ENCODE measurements around the gene ASB6.

Gene ASB6

DNA sequence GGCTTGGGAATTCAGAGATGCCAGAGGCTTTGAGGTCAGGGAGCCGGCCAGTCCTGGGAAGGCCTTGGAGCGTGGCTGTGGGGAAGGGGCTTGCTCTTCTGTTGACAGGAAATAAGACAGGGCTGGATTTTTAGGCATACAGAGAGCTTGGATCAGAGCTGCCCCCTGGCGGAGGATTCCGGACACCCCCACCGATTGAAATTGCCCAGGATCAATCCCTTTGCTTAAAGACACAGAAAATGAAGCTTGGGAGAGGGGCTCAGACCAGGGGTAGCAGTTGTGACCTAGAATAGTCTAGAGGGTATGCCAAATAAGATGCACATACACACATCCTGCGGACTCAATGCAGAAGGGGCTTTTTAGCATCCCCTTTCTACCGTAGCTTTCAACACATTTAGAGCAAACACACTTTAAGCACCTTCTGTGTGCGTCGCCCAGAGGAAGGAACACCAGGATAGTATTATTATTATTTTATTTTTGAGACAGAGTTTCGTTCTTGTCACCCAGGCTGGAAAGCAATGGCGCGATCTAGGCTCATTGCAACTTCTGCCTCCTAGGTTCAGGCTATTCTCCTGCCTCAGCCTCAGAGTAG, 17.7 kb downstream of the ASB6 start:
- DNase-seq, result peak; percentile 52

DNA sequence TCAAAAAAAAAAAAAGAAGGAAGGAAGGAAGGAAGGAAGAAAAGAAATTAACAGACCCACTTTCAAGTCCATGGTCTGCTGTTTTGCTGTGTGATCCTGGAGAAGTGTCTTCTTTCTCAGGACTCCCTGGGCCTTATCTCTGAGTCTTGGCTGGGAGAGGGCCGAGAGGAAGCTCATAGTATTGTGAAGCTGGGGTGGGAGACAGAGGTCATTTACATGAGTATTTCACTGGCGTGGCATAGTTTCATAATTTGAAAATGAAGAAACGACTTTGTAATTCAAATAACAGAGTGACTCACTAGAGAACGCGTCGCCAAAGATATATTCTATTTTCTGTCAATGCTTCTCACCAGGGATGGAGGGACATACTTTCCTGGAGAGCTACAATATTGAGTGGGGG, 18.6 kb downstream of the ASB6 start:
- DNase-seq, result no peak

DNA sequence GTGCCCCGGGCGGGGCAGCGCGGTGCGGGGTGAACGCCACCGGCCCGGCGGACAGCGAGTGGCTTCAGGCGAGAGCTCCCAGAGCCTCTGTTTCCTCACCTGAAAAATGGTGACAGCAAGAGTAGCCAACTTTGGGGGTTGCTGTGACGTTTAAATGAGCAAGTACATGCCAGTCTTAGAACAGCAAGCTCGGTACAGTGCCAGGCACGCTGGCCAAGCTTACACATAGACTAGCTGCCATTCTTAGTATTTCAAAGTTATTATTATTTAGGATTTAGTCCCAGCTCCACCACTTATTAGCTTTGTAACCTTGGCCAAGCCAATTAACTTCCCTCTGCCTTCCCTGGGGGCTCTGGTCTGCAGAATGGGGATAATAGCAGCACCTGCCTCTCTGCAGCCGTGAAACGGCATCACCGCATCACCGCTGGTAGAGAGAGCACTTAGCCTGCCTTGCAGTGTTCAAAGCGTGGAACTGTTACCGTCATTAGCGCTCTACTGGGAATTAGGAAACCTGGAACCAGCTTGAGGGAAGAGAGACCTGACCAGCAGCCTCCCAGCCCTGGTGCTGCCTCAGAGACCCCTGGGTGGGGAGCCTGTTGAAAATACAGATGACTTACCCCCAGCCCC, 21.2 kb downstream of the ASB6 start, which contains the start of gene C9orf50:
Gene C9orf50, minus strand, starts transcription at position 433 of the 627 bp plus-strand sequence. CDS start 527 bp downstream, outside the sequence.
- DNase-seq, result no peak

DNA sequence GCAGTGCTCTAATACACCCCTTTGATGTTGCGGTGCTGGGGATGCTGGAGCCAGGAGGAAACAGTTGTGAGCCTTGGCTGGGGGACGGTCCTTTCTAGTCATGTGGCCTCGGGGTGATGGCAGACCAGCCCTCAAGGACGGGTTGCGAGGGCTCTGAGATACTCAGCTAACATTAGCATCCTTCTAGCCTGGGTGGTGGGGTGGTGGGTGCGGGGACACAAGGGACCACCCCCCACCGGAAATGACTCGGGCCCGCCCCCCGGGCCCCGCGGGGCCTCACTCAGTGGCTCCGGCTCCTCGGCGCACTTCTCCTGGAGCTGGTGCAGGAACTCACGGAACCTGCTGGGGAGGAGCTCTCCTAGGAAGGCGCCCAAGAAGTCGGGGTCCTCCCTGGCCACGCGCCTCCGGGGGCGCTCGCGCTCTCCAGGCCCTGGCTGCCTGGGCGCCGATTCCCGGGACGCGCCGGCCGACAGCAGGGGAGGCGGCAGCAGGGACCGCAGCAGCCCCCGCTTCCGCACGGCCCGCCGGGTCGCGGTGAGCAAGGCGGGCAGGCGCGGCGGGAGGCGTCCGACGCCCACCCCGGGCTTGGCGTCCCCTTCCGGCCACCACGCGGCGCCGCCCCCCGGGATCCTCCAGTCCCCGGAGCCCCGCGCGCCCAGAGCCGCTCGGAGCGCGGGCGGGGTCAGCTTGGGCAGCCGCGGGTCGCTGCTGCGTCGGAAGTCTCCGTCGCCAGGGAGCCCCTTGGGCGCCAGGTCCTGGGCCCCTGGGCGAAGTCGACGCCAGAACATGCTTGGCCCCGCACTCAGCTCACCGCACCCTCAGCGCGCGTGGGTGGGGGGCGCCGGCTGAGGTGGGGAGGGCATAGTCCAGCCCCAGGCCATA, 21.9 kb downstream of the ASB6 start:
- no peak for DNase-seq

DNA sequence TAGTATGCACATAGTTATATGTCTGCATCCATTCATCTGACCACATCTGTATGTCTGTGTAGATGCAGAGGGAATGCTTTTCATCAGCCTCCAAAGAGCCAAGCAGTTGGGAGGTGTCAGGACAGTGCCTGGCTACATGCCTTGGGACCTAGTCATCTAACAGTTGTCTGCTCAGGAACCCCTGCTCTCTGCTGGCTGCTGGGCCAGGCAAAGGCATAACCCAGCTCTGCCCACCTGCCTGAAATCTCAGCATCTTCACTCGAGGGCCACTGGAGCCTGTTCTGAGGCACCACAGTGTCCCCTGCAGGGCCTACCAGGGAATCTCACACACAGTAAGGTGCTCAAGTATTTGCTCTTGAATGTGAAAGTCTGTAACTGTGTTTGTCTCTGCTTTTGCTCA, 24.8 kb downstream of the ASB6 start:
- no peak for DNase-seq

- no peak for DNase-seq
Measured at GRCh38 chr9:129615407-129616285, 26.3 kb downstream of the ASB6 start.

- DNase-seq, result no peak
Measured at GRCh38 chr9:129614932-129615331, 27.0 kb downstream of the ASB6 start.

DNA sequence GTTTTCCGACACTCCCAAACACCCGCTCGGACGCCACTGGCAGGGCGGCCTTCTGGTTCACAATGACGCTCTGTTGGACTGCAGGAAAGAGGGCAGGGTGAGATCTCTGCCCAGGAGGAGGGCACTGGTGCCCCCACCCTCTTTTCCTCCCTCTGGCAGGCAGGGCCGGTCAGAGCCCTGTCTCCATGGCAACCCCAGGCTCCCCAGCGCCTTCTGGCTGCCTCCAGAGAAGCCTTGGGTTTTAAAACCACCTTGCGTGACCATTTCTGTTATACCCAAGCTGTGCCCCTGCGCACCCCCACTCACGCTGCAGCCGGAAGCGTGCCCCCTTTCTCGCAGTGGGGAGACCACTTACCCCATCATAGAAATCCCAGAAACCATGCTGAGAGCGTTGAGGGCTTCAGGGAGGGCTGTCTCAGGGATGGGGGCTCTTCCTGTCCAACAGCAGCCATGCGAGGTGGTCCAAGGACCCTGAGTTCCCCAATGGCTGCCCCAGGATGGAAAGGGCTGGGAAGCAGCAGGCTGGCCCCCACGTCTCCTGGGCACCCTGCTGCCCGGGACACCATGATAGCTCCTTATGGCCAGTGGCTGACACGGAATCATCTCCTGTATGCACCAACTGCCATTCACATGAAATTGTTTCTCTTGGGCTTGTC, 28.3 kb downstream of the ASB6 start:
- no peak for DNase-seq

GRCh38 chr9:129612815-129613519, 29.0 kb downstream of the ASB6 start:
- no peak for DNase-seq

DNA sequence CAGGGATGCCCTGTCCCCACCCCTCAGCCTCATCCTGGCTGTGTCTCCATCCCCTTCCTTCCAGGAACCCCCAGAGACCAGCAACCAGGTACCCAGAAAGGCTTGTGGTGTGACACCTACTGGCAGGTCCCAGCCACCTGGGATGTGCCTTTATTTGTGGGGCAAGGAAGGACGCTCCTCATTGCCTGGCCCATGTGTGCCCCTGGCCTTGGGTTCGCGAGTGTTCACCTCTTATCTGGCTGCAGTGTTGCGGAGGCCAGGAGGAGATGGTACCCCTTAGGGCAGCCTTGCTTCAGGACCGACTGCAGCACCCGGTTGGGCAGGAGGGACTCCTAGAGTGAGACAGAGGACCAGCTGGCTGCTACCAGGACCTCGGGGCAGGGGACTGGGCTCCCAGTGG, 29.8 kb downstream of the ASB6 start:
- no peak for DNase-seq

DNA sequence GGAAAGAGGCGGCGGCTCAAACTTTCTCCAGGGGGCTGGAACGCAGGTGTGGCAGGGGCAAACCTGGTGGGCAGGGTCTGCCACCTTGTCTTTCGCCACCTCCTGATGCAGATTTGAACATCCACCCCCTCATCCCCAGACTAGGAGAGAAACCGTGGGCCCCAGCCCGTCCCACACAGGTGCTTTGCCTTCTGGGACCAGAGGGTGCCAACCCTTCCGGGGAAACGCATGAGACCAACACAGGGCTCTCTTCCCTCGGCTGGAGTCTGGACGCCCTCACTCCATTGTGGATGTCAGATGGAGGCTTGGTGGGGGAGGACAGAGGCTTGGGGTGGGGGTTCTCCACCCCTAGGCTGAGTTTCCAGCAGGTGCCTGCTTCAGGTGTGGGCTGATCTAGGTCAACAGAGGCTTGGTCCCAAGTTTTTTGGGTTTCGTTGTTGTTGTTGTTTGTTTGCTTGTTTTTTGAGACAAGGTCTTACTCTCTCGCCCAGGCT, 30.6 kb downstream of the ASB6 start:
- DNase-seq, result no peak

DNA sequence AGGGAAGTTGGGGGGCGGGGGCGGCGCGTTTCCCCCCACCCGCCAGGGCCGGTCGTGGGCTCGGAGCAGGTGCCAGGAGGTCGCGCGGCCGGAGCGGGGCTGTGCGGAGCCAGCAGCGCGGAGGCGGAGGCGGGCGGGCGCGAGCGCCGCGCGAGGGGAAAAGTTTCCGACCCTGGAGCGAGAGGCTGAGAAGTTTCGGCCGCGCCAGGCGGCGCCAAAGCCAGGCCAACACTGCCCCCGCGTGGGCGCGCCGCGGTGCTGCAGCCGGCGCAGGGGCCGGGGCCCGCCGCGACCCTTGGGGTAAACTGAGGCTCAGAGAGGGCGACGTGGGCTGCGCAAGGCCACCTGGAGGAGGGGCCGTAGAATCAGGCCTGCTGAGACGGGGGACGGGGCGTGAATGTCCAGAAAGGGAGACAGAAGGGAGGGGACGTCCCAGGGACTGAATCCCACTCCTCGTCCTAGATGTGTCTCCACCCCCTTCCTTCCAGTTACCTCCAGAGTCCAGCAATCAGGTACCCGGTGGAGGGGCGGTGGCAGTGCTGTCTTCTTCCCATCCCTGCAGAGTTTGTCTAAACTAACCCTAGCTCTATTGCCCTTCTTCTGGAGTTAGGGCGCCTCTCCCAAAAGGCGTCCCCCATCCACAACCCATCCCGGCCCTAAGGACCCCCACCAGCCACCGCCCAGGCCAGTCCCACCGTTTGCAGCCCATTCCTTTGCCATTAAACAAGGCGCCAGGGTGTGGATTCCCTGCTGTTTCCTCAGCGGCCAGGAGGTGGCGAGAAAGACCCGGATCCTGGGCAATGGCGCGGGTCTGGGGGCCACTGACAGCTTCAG, 31.3 kb downstream of the ASB6 start:
- DNase-seq, result peak; percentile 45

GRCh38 chr9:129610213-129610472, 31.8 kb downstream of the ASB6 start:
- DNase-seq, result no peak

GRCh38 chr9:129609486-129610212, 32.3 kb downstream of the ASB6 start:
- no peak for DNase-seq

DNA sequence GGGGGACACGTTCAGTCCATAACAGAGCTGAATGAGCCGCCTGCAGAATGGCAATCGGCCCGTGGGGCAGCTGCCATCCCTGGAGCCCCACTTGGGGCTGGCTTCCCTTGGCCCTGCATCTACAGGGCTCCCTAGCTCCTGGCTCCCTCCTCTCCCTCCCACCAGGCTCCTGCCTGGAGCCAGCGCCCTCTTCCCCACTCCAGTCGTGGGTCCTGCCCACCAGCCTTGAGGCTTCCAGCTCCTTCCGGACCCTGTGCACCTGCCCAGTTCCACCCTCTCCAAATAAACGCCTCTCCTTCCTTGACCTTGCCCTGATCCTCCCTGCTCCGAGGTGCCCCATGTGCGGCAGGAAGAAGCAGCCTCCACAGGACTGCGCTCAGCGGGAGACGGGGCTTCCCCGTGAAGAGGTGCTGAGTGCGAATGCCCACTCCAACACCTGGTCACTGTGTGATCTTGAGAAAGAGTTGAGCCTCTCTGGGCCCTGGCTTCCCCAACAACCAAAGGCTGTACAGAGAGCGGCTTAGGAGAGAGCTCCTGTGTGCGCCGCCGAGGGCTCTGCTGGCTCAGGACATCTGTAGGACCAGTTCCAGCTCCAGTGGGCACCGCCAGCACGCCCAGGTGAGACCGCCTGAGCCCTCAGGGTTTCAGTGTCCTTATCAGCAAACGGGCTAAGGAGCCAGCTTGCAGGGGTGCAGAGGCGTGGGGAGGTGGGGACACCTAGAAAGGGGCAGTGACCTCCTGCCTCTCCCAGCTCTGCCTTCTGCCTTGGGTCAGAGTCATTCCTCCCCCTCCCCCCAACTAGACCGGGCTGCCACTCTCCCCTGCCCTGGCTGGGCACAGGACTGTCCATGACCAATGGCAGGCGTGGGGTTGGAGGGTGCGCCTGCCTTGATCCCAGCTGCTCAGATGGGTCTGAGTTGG, 33.1 kb downstream of the ASB6 start:
- no peak for DNase-seq

DNA sequence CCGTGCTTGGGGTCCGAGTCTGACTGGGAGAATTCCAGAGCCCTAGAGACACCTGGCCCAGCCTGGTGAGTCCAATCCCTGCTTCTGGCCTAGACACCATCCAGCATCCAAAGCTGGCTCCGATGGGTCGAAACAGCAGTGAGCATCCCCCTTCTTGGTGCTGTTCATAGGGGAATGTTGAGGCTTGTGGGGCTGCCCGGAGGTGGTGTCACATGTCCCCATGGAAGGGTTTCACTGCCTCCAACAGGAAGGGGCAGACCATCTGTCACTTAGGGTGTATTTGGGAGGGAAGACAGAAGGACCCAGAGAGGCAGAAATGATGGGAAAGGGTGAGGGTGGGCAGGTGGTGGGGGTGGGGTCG, 34.9 kb downstream of the ASB6 start:
- DNase-seq, result no peak

- no peak for DNase-seq
Measured at GRCh38 chr9:129606161-129607026, 35.6 kb downstream of the ASB6 start.

GRCh38 chr9:129604766-129605163, 37.2 kb downstream of the ASB6 start:
- DNase-seq, result no peak

Data from NCI-H774 (cell line).